Umbilical cord (tissue), 2 donors: ENCODE data around the gene ITGB7. TPM values are rescaled to one million over a fixed set of nuclear protein-coding genes. Genes with fewer than 3 reads are reported as not detected.
A peak's percentile ranks its signal among the peaks of the same experiment; 100 is the strongest.

ENCODE experiments used
- DNase-seq: peaks from one replicate; pipeline ENCODE4 v3.0.0-alpha.2; 2015; ENCODE audit warnings: low spot score
- total RNA-seq: library from RNA; depleted of rRNA; stranded (reverse); fragments of >200 nt; gene quantifications from one replicate; pipeline ENCODE4 v1.2.3, GENCODE V29; 2014; ENCODE audit warnings: low replicate concordance; ENCODE audit not compliant: insufficient read depth

The ITGB7 gene
- not detected for total RNA-seq

- no peak for DNase-seq
Observed at GRCh38 chr12:53207042-53207441, at the start of gene ITGB7. ITGB7 (minus strand) TSS chr12:53207251; CDS start chr12:53200443, 6,808 bp downstream.

- DNase-seq: no peak
Observed at GRCh38 chr12:53255996-53256395, 48.9 kb upstream of the ITGB7 start.

- DNase-seq: no peak
Observed at GRCh38 chr12:53254816-53255545, 47.9 kb upstream of the ITGB7 start.

- DNase-seq: no peak
Observed at GRCh38 chr12:53253298-53253697, 46.2 kb upstream of the ITGB7 start.

- peak; percentile 61 for DNase-seq
Observed at GRCh38 chr12:53252349-53252916, 45.4 kb upstream of the ITGB7 start.

- peak; percentile 83 for DNase-seq
Observed at GRCh38 chr12:53251477-53252348, 44.7 kb upstream of the ITGB7 start.

GRCh38 chr12:53245286-53245685, 38.2 kb upstream of the ITGB7 start:
- DNase-seq: no peak

GRCh38 chr12:53244337-53244736, 37.3 kb upstream of the ITGB7 start:
- DNase-seq: no peak

GRCh38 chr12:53241623-53242412, 34.8 kb upstream of the ITGB7 start:
- DNase-seq: peak; percentile 80

GRCh38 chr12:53239643-53240258, 32.7 kb upstream of the ITGB7 start:
- DNase-seq: no peak

- no peak for DNase-seq
Observed at GRCh38 chr12:53236443-53237111, 29.5 kb upstream of the ITGB7 start.

- no peak for DNase-seq
Observed at GRCh38 chr12:53235742-53236442, 28.8 kb upstream of the ITGB7 start.

GRCh38 chr12:53235164-53235563, 28.1 kb upstream of the ITGB7 start:
- no peak for DNase-seq

- peak; percentile 64 for DNase-seq
Observed at GRCh38 chr12:53234271-53234914, 27.3 kb upstream of the ITGB7 start.

- DNase-seq: no peak
Observed at GRCh38 chr12:53233671-53234121, 26.6 kb upstream of the ITGB7 start.

- peak; percentile 83 for DNase-seq
Observed at GRCh38 chr12:53232646-53233461, 25.8 kb upstream of the ITGB7 start.

- peak; percentile 75 for DNase-seq
Observed at GRCh38 chr12:53231921-53232645, 25.0 kb upstream of the ITGB7 start, which contains the start of gene RARG. RARG (minus strand) TSS chr12:53232209; CDS start chr12:53227545, 4,664 bp downstream.

GRCh38 chr12:53231671-53231920, 24.5 kb upstream of the ITGB7 start:
- DNase-seq: no peak
